Activated CD4-positive, alpha-beta T cell treated with anti-CD3 and anti-CD28 coated beads, Interleukin-2, amount 50 U/mL, for 1 hour (primary cell): ENCODE measurements around the gene ZNF862.

Experiments
- DNase-seq: peaks from one replicate; pipeline ENCODE4 v3.0.0-alpha.2; 2020

ZNF862 gene

GRCh38 chr7:149867762-149868622 lies 29.8 kb downstream of the ZNF862 start:
- DNase-seq = no peak

DNA sequence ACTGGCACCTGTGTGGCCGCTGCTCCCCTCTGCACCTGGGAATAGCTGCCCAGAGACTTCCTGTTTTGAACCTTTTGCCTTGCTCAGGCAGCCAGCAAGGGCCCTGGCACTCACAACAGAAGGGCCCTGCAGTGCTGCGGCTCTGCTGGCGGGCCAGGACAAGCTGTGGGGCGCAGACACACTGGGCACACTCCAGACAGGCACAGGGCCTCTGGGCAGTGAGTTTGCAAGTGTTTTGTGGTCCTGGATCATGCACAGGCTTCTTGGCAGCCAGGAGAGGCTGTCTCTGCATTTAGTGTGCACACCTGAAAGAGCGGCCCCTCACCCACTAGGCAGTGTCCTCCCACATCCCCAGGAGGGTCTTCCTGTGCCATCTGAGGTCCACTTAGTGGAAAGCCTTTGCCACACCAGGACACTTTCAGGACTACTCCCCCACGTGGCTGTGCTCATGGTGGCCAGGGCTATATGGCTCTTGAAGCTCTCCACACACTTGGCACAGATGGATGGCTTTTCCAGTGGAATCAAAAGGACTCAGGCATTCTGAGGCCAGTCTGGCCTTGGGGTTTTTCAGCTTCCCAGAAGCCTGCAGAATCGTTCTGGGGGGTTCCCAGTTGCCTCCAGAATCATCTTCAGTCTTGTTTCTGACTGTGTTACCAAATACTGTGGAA lies 30.6 kb downstream of the ZNF862 start:
- no peak for DNase-seq

GRCh38 chr7:149869291-149869650 lies 31.1 kb downstream of the ZNF862 start:
- no peak for DNase-seq

DNA sequence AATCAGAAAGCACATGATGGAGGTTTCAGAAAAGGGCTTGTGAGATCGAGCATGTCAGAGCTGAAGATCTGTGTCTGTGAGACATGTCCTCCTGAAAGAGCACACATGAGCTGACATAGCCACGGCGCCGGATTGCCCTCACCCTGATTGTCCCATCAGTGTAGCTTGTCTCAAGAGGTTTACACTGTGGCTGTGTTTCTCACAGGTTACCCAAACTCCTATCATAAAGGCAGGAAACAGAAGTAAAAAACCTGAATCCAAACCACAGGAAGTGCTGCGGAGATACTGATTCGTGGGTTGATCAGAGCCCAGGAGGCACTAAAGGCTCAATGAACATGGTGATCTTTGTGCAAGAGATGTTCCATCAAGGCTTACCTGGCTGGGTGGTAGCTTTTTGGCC lies 31.7 kb downstream of the ZNF862 start:
- peak; percentile 45 for DNase-seq

GRCh38 chr7:149870274-149870673 lies 32.1 kb downstream of the ZNF862 start:
- DNase-seq = no peak

DNA sequence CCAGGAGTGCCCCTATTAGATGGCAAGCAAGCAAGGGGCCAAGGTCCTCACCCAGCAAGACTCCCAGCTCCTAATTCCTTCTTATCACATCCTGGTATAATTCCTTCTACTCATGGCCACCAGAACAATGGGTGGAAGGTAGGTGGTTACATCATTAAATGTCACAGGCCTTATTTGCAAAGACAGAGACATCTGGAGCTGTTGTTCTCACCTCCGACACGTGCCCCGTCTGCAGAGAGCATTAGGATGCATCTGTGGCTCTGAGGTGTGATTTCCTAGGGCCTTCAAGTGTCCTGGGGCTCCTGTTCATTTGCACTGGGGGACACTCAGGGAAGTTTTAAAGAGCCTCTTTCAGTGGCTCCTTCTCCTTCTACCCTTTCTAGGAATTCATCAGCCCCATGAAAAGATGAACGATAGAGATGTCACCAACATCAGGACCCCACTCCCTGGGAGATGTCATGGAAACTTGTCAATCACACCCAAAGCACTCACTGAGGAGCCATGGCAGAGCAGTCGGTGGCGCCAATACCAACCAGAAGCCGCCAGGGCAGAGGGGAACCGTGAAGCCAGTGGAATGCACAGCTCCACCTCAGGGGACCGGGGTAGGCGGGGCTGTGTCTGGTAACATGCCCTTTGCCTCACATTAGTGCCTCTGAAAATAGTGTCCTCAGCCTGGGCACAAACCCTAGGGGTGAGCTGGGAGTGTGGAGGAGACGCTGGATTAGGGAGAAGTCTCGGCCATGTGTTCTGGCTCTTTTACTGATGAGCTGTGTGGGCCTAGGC lies 32.7 kb downstream of the ZNF862 start:
- peak; percentile 31 for DNase-seq

DNA sequence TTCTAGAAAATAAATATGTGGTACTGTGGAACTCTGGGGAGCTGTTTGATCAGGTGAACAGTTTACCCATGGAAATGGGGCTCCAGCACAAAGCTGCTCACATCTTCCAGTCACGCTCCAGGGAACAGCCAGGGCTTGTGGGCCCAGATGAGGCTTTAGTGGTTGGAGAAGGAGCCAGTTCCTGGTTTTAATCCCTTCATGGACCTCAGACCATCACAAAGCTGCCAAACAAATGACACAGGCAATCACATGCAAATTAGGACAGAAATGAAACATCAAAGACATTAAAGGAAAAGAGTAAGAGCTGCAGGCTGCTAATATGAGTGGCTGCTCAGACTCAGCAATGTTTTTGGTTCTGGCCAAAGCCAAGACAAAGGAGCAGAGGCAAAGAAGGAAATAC lies 33.4 kb downstream of the ZNF862 start:
- DNase-seq = no peak

DNA sequence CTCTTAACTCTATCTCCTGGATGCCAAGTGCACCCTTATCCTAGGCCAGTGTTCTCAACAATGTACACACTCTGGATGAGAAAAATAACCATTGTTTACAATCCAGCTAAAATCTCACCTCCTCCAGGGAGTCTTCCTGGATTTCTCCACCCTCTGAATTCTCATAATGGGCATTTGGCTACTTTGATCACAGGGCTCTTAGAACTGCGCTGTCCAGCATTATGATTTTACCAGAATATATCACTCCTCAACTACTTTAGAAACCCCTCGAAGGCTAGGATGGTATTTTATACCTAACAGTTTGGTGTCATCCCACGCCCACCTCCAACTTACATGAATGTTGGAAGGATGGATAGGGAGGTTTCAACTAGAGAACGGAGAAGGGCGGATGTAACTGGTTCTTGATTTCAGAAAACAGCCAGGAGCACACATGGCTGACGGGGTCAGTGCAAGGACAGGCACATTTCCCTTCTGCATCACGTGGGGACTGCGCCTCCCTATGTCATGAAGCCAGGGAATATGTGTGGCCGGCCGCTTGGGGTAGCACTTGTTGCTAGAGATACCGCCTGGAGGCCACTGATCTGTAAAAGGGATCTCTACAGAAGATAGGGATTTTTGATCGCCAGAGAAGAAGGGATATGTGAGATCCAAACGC lies 34.4 kb downstream of the ZNF862 start:
- DNase-seq = no peak

DNA sequence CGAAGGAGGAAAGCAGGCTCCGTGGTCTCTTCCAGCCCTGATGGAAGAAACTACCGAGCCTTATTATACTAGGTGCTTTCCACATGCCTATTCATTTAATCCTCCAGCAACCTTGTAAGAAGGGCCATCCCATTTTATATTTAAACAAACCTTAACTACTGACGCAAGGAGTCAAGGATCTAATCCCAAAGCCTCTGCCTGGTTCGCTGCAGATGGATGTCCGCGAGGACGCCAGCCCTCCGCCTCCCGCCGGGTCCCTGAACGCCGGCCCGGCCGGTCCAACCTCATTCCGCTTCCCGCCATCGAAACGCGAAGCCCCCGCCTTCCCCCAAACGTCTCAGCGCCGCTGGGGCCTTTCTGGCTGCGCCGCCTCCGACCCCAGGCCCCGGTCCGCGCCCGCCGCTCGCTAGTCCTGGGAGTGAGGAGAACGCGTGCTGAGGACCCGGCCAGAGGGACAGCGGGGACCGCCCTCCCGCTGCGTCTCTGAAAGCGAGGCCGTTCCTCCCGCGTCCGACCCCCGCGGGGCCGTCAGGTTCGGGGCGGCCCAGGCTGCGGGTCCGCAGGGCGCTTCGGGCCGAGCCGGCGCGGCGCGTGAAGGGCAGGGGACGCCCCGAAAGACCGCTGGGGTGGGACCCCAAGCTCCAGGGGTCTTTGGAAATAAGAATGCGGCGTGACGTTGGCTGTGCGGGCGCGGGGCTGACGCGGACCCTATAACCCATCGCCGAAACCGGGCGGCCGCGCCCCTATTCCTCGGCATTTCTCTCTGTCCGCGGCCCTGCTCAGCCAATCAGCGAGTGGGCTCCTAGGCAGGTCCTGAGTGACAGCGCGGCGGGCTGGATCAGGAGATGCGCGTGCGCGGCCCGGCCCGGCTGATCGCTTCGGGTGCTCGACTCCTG lies 35.1 kb downstream of the ZNF862 start, which contains the start of gene ATP6V0E2:
Gene ATP6V0E2, plus strand, starts transcription at position 896 of the 896 bp plus-strand sequence. CDS start 97 bp downstream, outside the sequence.
- DNase-seq = peak; percentile 90

DNA sequence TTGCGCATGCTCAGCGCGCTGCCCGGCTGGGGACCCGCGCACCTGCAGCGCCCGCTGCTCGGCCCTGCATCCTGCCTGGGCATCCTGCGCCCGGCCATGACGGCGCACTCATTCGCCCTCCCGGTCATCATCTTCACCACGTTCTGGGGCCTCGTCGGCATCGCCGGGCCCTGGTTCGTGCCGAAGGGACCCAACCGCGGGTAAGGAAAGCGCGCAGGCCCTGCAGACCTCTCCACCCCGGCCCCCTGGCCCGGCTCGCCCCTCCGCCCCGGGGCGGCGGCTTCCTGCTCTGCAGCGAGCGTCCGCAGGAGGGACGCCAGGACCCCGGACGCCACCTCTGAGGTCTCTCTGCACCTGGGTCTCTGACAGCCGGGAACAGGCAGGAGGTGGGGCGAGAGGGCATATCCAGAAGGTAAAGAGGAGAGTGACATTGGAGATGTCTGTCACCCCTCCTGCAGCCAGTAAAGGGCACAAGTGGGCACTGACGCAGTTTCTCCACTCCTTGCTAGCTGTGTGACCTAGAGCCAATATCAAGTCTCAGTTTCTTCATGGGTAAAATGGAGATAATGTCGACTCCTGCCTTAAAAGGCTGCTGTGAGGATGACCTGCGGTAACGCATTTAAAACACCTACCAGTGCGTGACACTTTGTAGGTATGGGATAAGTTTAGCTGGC lies 35.9 kb downstream of the ZNF862 start:
- DNase-seq = no peak

DNA sequence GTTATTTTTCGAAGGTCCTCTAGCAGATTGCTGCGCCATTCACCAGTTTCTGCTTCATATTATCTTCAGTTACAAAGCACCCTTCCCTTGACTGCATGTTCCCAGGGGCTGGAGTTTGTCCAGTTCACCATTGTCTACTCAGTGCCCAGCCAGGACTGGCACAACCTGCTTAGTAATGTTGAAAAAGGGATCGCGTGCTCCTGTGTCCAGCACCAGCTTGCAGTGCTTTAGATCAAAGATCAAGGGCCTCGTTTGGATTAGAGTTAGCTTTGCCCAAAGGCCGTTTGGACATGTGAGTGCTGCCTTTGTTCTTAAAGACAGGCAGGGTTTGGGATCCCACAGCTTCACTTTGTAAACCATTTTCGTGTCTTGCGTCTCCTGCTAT lies 36.5 kb downstream of the ZNF862 start:
- DNase-seq = no peak

GRCh38 chr7:149875396-149875795 lies 37.2 kb downstream of the ZNF862 start:
- DNase-seq = no peak

GRCh38 chr7:149877890-149878522 lies 39.8 kb downstream of the ZNF862 start:
- DNase-seq = no peak

GRCh38 chr7:149878523-149878921 lies 40.3 kb downstream of the ZNF862 start:
- DNase-seq = no peak

- no peak for DNase-seq
Observed at GRCh38 chr7:149879271-149879743, 41.1 kb downstream of the ZNF862 start.

GRCh38 chr7:149879766-149880637 lies 41.8 kb downstream of the ZNF862 start:
- no peak for DNase-seq

GRCh38 chr7:149880638-149881311 lies 42.6 kb downstream of the ZNF862 start:
- DNase-seq = no peak

GRCh38 chr7:149881328-149882247 lies 43.4 kb downstream of the ZNF862 start:
- no peak for DNase-seq
